ENCODE data around the gene NEO1. TPM values are rescaled to one million over a fixed set of nuclear protein-coding genes. Genes with fewer than 3 reads are reported as not detected.

NEO1 gene
- total RNA-seq, 5 donors from 2014 or later (not counting 1 experiment from before 2014, with no cell fraction given), result 5.0 to 16.6 (median 10.2) TPM

GRCh38 chr15:73341886-73342600, 289.8 kb downstream of the NEO1 start:
- ChIA-PET POLR2A (no interaction called here), CTCF (no interaction called here)
- H3K4me3 Mint-ChIP-seq, result no peak overlapping the region
- Histone ChIP-seq H3K36me3 (ENCODE audit: control insufficient read depth in 2 of 2, extremely low read depth in 1 of 2, insufficient read depth in 1 of 2, low read length in 1 of 2) (no peaks in the 10 kb centered on the region), H3K27ac (ENCODE audit: low read length) (no peak overlapping the region), H3K27me3 (replicated peaks in 1 of 2; ENCODE audit: control insufficient read depth in 2 of 2, extremely low read depth in 1 of 2, insufficient read depth in 2 of 2, low read length in 1 of 2) (peaks cover 0 to 20% of the 10 kb centered on the region in 2 experiments), H3K4me3 (ENCODE audit: control insufficient read depth in 1 of 2, extremely low read depth in 1 of 2, low read length in 1 of 2) (no peak overlapping the region), H3K4me1 (ENCODE audit: control insufficient read depth in 1 of 2, extremely low read depth in 1 of 2, insufficient read depth in 2 of 2, low read length in 2 of 2) (no peaks in the 10 kb centered on the region), H3K9me3 (no peaks in the 10 kb centered on the region)
- H3K27ac Mint-ChIP-seq, result no peak overlapping the region
- 83% methylated on average over 7 of the region's 14 CpGs for WGBS (ENCODE audit: insufficient coverage)
- DNase-seq (no peak), ATAC-seq (replicated peaks in 1 of 4) (no peak)
- H3K27me3 Mint-ChIP-seq, result peaks cover 4 to 8% of the 10 kb centered on the region in 2 donors
- peaks cover 7 to 10% (median 9%) of the 10 kb centered on the region in 3 donors for H3K9me3 Mint-ChIP-seq
- H3K36me3 Mint-ChIP-seq, result no peaks in the 10 kb centered on the region
- no peaks in the 10 kb centered on the region for H3K4me1 Mint-ChIP-seq

GRCh38 chr15:73344056-73344455, 291.8 kb downstream of the NEO1 start:
- H3K36me3 ChIP-seq (ENCODE audit: control insufficient read depth in 2 of 2, extremely low read depth in 1 of 2, insufficient read depth in 1 of 2, low read length in 1 of 2), result no peaks in the 10 kb centered on the region
- H3K36me3 Mint-ChIP-seq, result no peaks in the 10 kb centered on the region
- H3K27me3 Mint-ChIP-seq, result peaks cover 0 to 3% of the 10 kb centered on the region in 2 donors
- no peak overlapping the region for H3K4me3 ChIP-seq (ENCODE audit: control insufficient read depth in 1 of 2, extremely low read depth in 1 of 2, low read length in 1 of 2)
- no peak for DNase-seq
- ChIA-PET POLR2A (no interaction called here), CTCF (no interaction called here)
- H3K27ac ChIP-seq (ENCODE audit: low read length), result no peak overlapping the region
- ATAC-seq (replicated peaks in 1 of 4), result no peak
- no peaks in the 10 kb centered on the region for H3K4me1 ChIP-seq (ENCODE audit: control insufficient read depth in 1 of 2, extremely low read depth in 1 of 2, insufficient read depth in 2 of 2, low read length in 2 of 2)
- H3K27ac Mint-ChIP-seq, result no peak overlapping the region
- H3K9me3 Mint-ChIP-seq, result peaks cover 7 to 10% (median 9%) of the 10 kb centered on the region in 3 donors
- no peak overlapping the region for H3K4me3 Mint-ChIP-seq
- no peaks in the 10 kb centered on the region for H3K4me1 Mint-ChIP-seq
- H3K9me3 ChIP-seq, result no peaks in the 10 kb centered on the region
- peaks cover 0 to 14% of the 10 kb centered on the region in 2 experiments for H3K27me3 ChIP-seq (replicated peaks in 1 of 2; ENCODE audit: control insufficient read depth in 2 of 2, extremely low read depth in 1 of 2, insufficient read depth in 2 of 2, low read length in 1 of 2)
- WGBS (ENCODE audit: insufficient coverage), result 73% methylated on average over 3 of the region's 3 CpGs

DNA sequence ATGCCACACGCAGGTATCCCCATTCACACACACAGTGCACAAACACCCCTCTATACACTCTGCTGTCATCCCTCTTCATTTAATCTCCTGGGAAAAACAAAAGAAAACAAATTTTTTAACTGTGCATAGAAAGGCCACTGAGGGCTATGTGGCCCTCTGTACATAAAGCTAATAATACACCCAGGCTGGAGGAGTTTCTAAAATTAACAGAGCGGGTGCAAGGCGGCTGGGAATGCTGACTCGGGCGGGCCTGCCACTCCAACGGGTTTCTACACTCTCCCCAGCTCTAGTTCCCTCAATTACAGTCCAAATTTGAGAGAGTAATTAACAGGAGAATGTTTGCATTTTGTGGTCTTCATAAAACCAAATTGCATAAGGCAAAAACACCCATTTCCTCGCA, 293.4 kb downstream of the NEO1 start:
- Histone ChIP-seq H3K36me3 (ENCODE audit: control insufficient read depth in 2 of 2, extremely low read depth in 1 of 2, insufficient read depth in 1 of 2, low read length in 1 of 2) (no peaks in the 10 kb centered on the region), H3K4me3 (ENCODE audit: control insufficient read depth in 1 of 2, extremely low read depth in 1 of 2, low read length in 1 of 2) (no peak overlapping the region), H3K9me3 (no peaks in the 10 kb centered on the region), H3K27ac (ENCODE audit: low read length) (no peak overlapping the region), H3K27me3 (replicated peaks in 1 of 2; ENCODE audit: control insufficient read depth in 2 of 2, extremely low read depth in 1 of 2, insufficient read depth in 2 of 2, low read length in 1 of 2) (peaks cover 0 to 17% of the 10 kb centered on the region in 2 experiments), H3K4me1 (ENCODE audit: control insufficient read depth in 1 of 2, extremely low read depth in 1 of 2, insufficient read depth in 2 of 2, low read length in 2 of 2) (no peaks in the 10 kb centered on the region)
- Mint-ChIP-seq H3K4me1 (no peaks in the 10 kb centered on the region), H3K4me3 (no peak overlapping the region), H3K9me3 (peaks cover 7 to 10% (median 9%) of the 10 kb centered on the region in 3 donors), H3K27me3 (peaks cover 0 to 3% of the 10 kb centered on the region in 2 donors), H3K36me3 (no peaks in the 10 kb centered on the region), H3K27ac (no peak overlapping the region)
- CTCF ChIA-PET, result no interaction called here
- POLR2A ChIA-PET, result no interaction called here
- 100% methylated on average over 1 of the region's 7 CpGs for WGBS (ENCODE audit: insufficient coverage)
- no peak for DNase-seq
- ATAC-seq (replicated peaks in 1 of 4), result no peak

DNA sequence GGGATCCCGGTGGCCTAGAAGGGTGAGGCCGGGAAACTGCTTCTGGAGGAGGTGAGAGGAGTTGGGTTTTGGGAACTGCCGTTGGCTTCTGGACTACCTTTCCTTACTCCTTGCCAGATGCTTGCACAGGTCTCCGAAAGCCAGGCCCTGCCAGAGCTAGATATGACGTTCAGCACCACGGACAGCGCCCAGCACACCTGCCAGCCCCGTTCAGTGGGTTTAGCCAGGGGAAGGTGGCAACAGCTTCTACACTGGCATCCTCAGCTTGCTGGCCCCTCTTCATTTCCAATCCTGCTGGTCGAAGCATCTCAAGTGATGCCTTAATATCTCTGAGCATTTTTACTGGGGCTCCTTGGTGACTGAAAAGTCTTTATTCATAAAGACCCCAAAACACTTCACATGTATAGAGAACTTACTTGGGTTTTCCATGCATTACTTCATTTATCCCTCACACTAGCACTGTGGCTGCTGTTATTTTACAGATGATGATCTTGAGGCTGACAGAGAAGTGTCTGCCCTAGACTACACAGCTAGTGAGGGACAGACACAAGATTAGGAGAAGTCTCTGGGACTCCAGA, 294.6 kb downstream of the NEO1 start:
- Histone ChIP-seq H3K4me3 (ENCODE audit: control insufficient read depth in 1 of 2, extremely low read depth in 1 of 2, low read length in 1 of 2) (no peak overlapping the region), H3K36me3 (ENCODE audit: control insufficient read depth in 2 of 2, extremely low read depth in 1 of 2, insufficient read depth in 1 of 2, low read length in 1 of 2) (no peaks in the 10 kb centered on the region), H3K9me3 (no peaks in the 10 kb centered on the region), H3K4me1 (ENCODE audit: control insufficient read depth in 1 of 2, extremely low read depth in 1 of 2, insufficient read depth in 2 of 2, low read length in 2 of 2) (no peaks in the 10 kb centered on the region), H3K27me3 (replicated peaks in 1 of 2; ENCODE audit: control insufficient read depth in 2 of 2, extremely low read depth in 1 of 2, insufficient read depth in 2 of 2, low read length in 1 of 2) (peaks cover 0 to 17% of the 10 kb centered on the region in 2 experiments), H3K27ac (ENCODE audit: low read length) (no peak overlapping the region)
- ATAC-seq (replicated peaks in 1 of 4) (no peak), DNase-seq (peak in 32 of 35 experiments; percentile 18 to 74 (median 38))
- ChIA-PET POLR2A (no interaction called here), CTCF (no interaction called here)
- Mint-ChIP-seq H3K27me3 (peaks cover 0 to 3% of the 10 kb centered on the region in 2 donors), H3K9me3 (peaks cover 7 to 10% (median 9%) of the 10 kb centered on the region in 3 donors), H3K4me1 (no peaks in the 10 kb centered on the region), H3K27ac (no peak overlapping the region), H3K36me3 (no peaks in the 10 kb centered on the region), H3K4me3 (no peak overlapping the region)
- WGBS (ENCODE audit: insufficient coverage), result 30% methylated on average over 8 of the region's 9 CpGs

DNA sequence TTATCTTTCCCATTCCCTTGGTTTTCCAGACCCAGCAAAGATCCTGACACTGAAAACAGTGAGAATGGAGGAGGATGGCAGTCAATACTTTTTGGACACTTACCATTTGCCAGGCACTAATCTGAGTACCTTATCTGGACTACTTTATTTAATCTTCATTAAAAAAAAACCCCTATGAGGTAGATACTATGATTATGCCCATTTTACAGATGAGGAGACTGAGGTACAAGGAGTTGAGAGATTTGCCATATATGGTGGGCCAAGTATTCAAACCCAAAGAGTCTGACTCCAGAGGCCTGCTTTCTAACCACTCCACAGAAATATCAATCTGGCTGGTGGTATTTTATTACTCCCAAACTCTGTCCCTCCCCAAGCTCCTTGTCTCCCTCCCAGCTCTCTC, 296.9 kb downstream of the NEO1 start:
- no peak overlapping the region for H3K4me3 Mint-ChIP-seq
- H3K27me3 Mint-ChIP-seq, result peaks cover 0 to 6% of the 10 kb centered on the region in 2 donors
- ATAC-seq (replicated peaks in 1 of 4), result no peak
- no peaks in the 10 kb centered on the region for H3K4me1 Mint-ChIP-seq
- DNase-seq, result no peak
- H3K27me3 ChIP-seq (replicated peaks in 1 of 2; ENCODE audit: control insufficient read depth in 2 of 2, extremely low read depth in 1 of 2, insufficient read depth in 2 of 2, low read length in 1 of 2), result peaks cover 0 to 17% of the 10 kb centered on the region in 2 experiments
- H3K36me3 Mint-ChIP-seq, result no peaks in the 10 kb centered on the region
- no peak overlapping the region for H3K27ac Mint-ChIP-seq
- H3K4me1 ChIP-seq (ENCODE audit: control insufficient read depth in 1 of 2, extremely low read depth in 1 of 2, insufficient read depth in 2 of 2, low read length in 2 of 2), result no peaks in the 10 kb centered on the region
- H3K27ac ChIP-seq (ENCODE audit: low read length), result no peak overlapping the region
- ChIA-PET POLR2A (no interaction called here), CTCF (no interaction called here)
- no peaks in the 10 kb centered on the region for H3K36me3 ChIP-seq (ENCODE audit: control insufficient read depth in 2 of 2, extremely low read depth in 1 of 2, insufficient read depth in 1 of 2, low read length in 1 of 2)
- H3K9me3 Mint-ChIP-seq, result no peaks in the 10 kb centered on the region
- H3K9me3 ChIP-seq, result no peaks in the 10 kb centered on the region
- H3K4me3 ChIP-seq (ENCODE audit: control insufficient read depth in 1 of 2, extremely low read depth in 1 of 2, low read length in 1 of 2), result no peak overlapping the region

GRCh38 chr15:73352082-73352481, 299.8 kb downstream of the NEO1 start:
- CTCF ChIA-PET, result no interaction called here
- no peak overlapping the region for H3K27ac Mint-ChIP-seq
- Histone ChIP-seq H3K9me3 (no peaks in the 10 kb centered on the region), H3K36me3 (ENCODE audit: control insufficient read depth in 2 of 2, extremely low read depth in 1 of 2, insufficient read depth in 1 of 2, low read length in 1 of 2) (no peaks in the 10 kb centered on the region), H3K4me3 (ENCODE audit: control insufficient read depth in 1 of 2, extremely low read depth in 1 of 2, low read length in 1 of 2) (no peak overlapping the region), H3K27ac (ENCODE audit: low read length) (no peak overlapping the region), H3K27me3 (replicated peaks in 1 of 2; ENCODE audit: control insufficient read depth in 2 of 2, extremely low read depth in 1 of 2, insufficient read depth in 2 of 2, low read length in 1 of 2) (peaks cover 0 to 24% of the 10 kb centered on the region in 2 experiments), H3K4me1 (ENCODE audit: control insufficient read depth in 1 of 2, extremely low read depth in 1 of 2, insufficient read depth in 2 of 2, low read length in 2 of 2) (no peaks in the 10 kb centered on the region)
- POLR2A ChIA-PET, result no interaction called here
- H3K9me3 Mint-ChIP-seq, result no peaks in the 10 kb centered on the region
- ATAC-seq (replicated peaks in 1 of 4) (no peak), DNase-seq (no peak)
- H3K4me1 Mint-ChIP-seq, result no peaks in the 10 kb centered on the region
- H3K36me3 Mint-ChIP-seq, result no peaks in the 10 kb centered on the region
- no peak overlapping the region for H3K4me3 Mint-ChIP-seq
- H3K27me3 Mint-ChIP-seq, result peaks cover 3 to 13% of the 10 kb centered on the region in 2 donors
- 88% methylated on average over 6 of the region's 10 CpGs for WGBS (ENCODE audit: insufficient coverage)
